ENCODE data around the gene GPR150.
"Not testable (repeated sequence)": the region's sequence is repeated elsewhere in the genome, so short reads cannot be mapped to it uniquely, and the experiment has no call there.

GPR150 gene

DNA sequence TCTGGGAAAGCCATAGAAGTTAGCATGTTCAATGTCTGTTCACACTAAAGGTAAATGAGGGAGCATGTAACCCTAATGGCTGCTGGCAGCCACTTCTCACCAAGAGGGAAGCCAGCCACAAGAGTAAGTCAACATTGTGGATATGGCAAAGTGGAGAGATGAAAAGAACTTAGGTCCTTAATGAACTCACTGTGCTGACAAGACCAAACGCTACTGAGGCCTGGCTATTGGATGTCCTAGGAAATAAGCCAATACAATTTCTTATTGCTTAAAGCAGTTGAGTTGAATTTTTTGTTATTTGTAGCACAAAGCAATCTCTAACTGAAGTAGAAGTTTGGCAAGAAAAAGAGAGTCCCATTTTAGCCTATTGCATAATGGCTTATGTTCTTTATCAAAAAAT, 6.8 kb downstream of the GPR150 start:
- no peak for DNase-seq

DNA sequence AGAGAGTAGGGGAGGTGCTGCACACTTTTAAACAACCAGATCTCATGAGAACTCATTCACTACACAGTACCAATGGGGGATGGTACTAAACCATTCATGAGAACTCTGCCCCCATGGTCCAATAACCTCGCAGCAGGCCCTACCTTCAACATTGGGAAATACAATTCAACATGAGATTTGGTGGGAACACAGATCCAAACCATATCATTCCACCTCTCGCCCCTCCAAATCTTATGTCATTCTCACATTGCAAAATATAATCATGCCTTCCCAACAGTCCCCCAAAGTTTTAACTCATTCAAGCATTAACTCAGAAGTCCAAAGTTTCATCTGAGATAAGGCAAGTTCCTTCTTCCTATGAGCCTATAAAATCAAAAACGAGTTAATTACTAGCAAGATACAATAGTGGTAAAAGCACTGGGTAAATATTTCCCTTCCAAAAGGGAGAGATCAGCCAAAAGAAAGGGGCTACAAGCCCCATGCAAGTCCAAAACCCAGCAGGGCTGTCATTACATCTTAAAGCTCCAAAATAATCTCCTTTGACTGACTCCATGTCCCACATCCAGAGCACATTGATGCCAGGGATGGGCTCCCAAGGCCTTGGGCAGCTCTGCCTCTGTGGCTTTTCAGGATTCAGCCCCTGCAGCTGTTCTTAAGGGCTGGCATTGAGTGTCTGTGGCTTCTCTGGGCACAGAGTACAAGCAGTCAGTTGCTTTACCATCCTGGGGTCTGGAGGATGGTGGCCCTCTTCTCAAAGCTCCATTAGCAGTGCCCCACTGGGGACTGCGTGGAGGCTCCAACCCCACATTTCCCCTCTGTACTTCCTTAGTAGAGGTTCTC, 8.3 kb downstream of the GPR150 start:
- DNase-seq: no peak

GRCh38 chr5:95628933-95629332, 9.0 kb downstream of the GPR150 start:
- no peak for DNase-seq

- DNase-seq: no peak
Measured at GRCh38 chr5:95630394-95630917, 10.6 kb downstream of the GPR150 start.

- no peak for DNase-seq
Measured at GRCh38 chr5:95631255-95631958, 11.5 kb downstream of the GPR150 start.

DNA sequence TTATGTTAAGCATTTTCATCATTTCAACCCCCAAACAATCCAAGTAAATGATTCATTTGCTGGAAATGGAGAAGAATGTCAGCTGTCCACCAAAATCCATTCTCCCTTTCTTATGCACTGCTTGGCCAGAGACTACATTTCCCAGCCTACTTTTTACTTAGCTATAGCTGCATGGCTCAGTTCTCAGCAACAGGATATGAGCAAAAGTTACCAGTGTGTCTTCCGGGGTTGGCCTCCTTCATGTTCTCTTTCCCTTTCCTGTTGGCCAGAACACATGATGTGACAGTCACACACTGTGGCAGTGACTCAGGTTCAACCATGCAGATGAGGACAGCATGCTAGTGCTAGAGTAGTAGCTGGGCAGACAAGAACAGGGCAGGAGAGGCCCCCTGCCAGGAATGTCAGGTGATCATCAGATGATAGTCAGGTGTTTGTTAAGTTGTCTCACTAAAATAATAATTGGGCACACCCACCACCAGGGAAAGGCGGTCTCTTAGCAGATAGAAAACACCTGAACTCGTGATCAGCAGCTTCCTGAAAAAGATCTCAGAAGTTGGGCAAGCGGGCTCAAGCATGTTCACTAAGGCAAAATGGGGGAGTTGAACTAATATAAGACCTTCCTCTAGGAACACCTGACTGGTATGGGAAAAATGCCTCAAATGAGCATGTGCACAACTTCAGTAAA, 12.2 kb downstream of the GPR150 start:
- peak; percentile 58 for DNase-seq

DNA sequence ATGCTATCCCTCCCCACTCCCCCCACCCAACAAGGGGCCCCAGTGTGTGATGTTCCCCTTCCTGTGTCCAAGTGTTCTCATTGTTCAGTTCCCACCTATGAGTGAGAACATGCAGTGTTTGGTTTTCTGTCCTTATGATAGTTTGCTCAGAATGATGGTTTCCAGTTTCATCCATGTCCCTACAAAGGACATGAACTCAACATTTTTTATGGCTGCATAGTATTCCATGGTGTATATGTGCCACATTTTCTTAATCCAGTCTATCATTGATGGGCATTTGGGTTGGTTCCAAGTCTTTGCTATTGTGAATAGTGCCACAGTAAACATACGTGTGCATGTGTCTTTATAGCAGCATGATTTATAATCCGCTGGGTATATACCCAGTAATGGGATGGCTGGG, 13.1 kb downstream of the GPR150 start:
- not testable (repeated sequence) for DNase-seq

DNA sequence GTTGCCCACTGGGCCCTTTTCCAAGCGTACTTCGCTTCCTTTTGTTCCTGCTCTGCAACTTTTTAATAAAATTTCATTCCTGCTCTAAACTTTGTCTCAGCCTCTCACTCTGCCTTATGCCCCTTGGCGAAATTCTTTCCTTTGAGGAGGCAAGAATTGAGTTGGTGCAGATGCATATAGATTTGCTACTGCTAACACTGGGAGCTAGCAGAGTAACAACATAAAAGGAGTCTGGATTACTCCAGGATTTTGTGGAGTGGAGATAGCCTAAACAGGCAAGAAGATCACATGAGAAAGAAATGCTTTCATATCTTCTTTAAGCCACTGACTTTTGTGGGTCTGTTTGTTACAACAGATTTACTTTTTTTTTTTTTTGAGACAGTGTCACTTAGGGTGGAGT, 13.8 kb downstream of the GPR150 start:
- DNase-seq: no peak

DNA sequence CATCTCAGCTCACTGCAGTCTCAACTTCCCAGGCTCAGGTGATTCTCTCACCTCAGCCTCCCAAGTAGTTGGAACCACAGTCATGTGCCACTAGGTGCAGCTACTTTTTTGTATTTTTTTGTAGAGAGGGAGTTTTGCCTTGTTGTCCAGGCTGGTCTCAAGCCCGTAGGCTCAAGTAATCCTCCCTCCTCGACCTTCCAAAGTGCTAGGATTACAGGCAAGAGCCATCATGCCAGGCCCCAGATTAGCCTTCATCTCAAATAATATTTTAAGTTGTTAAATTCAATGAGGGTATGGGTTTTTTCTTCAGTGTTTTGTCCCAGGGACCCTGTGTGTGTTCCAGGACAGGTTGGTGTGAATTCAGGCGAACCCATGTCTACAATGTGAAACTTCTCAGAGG, 14.2 kb downstream of the GPR150 start:
- DNase-seq: no peak

DNA sequence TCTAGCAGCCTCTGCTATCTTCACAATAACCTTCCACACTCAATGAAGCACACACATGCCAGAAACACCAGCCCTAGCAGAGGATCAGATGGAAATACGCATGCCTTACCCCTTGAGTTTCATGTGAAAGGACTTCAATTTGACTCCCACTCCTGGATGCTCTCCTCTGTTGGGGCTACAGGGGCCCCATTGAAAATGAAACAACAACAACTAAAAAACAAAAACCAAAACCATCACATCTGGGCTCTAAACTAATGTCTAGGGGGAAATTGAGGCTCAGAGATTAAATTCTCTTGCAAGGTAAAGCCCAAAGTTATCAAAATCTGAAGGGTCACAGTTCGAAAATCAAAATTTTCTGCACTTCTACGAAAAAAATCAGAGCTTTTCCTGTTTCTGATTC, 18.7 kb downstream of the GPR150 start:
- DNase-seq: no peak

GRCh38 chr5:95641741-95642220, 21.9 kb downstream of the GPR150 start:
- no peak for DNase-seq

- no peak for DNase-seq
Measured at GRCh38 chr5:95643152-95643551, 23.3 kb downstream of the GPR150 start.

DNA sequence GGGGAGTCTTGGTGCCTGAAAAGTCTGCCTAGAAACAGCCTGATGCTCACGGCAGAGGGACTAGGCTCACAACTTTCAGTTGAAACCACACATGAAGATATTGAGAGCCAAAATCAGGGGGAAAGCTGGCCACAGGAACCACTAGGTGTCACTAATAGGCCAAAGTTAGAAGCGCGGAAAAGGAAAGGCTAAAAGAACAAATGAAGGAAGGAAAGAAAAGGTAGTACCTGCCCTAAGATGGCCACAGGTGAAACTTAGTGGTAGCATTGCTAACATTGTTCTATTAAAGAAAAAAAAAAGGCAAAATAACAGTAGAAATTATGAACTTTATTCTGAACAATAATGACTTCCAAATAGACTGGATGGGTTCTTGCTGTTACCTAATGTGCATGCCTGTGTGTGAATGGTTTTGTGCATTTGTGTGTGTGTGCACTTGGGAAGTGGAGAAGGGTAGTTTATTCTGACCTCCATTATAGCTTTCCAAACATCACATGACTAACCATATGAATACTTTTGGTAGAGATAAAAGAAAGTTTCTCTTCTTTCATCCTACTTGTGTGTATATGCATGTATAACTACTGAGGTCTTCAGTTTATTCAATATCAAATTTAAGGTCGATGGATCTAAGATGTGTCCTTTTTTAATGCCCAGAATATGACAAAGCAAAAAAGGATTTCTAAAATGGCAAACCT, 24.6 kb downstream of the GPR150 start:
- no peak for DNase-seq

DNA sequence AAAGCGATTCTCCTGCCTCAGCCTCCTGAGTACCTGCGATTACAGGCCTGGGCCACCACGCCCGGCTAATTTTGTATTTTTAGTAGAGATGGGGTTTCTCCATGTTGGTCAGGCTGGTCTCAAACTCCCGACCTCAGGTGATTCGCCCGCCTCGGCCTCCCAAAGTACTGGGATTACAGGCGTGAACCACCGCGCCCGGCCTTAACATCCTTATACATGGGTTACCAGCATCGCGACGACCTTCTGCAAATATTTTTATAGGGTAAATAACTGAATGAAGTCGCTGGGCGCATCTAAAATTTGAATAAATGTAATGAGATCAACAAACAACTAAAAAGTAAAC, 26.3 kb downstream of the GPR150 start:
- DNase-seq: not testable (repeated sequence)

DNA sequence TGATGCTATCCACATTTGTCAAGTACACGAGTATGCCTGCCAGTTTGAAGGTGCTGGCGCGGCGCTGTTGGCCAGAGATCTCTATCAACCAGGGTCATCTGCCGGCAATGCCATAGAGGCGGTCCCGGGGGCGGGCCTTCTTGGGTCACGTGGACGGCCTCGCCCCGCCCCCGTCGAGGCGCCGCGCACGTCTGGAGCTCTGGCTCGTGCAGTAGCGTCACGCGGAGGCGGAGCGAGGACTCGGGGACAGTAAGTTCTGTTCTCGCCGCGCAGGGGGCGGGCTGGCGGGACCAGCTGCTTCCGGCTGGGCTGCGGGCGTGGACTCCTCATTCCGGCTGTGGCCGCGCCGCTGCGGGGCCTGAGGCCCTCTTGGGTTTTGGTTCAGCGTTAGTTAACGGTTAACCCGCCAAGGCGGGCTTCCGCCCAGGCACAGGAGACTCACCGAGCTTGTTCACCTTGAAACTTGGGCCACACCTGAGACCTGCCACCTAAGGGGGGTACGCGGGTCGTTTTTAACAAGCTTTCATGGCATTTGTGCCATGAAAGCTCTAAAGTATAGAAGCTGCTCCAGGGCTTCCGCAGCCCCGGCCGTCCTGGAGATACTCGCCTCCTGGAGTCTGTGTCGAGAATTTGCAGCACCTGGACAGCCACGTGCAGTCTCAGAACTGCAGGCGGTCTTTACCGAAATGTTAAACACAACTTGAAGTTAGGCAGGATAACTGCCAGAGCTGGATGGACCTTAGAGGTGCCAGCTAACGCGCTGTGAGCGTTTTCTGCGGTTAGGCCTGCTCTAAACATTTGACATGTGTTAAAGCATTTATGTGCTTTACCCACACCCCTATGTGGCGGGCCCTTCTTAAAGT, 26.9 kb downstream of the GPR150 start, which contains the start of gene RFESD:
TSS of gene RFESD (plus strand) at position 209 of the 863 bp plus-strand sequence. CDS start 5,495 bp downstream, outside the sequence.
- DNase-seq: peak; percentile 92

DNA sequence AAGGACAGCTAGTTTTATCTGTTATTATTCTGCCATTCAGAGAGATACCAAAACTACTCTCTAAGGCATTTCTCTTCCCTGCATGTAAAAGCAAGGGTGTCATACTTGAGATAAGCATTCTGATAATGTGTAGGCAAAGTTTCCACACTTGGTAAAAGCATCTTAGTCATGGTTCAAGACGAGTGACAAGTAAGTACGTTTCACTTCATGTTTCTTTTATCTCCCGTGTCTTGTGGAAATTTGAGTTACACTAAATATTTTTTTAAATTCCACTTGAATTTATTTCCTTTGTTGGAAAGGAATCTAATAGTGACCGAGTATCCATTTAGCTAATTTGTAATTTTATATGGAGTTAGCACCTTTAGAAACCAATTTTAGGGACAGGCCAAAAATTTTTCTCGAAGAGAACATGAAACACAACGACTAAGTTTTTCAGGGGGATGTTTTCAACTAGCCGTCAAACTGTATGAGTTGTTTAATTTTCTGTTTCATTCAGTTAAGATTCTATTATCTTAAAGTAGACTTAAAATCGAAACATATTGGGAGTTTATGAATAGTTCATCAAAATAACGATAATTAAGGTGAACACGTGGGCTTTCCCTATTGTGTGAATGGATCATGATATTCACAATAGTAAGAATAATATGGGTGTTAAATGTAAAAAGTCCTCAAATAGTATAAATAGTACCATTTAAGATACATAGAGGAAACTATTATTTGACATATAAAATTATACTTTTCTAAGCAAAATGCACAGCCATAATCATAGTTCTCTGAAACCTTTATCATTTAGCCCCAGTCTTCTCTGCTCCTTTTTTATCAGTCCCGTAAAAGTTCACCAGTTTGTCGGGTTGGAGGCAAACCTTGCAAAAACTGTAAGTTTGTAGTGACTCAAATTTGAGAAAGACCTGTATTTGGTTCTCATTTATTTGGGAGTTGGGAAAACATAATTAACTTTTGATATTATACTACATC, 28.3 kb downstream of the GPR150 start:
- DNase-seq: no peak

- no peak for DNase-seq
Measured at GRCh38 chr5:95649274-95649673, 29.4 kb downstream of the GPR150 start.

DNA sequence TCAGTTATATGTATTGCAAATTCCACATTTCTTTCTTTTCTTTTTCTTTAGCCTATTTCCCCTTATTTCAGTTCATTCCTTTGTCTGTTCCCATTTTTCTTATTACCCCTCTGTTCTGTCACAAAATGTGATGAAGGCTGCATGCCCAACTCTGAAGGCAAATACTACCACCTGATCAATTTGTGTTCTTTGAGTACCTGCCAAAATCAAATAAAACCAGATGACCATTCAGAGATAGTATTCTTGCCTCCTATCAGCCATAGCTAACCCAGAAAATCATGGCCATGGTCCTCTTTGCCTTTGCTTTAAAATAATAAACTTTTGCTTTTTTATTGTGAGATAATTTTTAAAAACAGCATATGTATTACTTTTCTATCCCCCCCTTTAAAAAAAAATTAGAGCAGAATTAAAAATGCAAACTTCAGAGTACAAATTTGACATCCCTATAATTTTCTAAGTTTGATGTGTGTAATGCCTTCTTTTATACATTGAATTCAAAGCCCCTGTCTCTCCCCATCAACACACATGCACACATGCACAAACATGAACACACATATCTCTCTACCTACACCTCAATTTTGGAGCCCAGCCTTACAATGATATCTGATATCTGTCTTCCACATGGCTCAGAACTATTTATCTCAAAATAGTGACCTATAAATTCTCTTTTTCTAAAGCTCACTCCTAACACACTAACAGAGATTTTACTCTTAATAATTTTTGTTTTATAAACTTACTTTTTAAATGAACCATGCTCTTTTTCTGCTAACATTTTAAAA, 30.1 kb downstream of the GPR150 start:
- DNase-seq: no peak

DNA sequence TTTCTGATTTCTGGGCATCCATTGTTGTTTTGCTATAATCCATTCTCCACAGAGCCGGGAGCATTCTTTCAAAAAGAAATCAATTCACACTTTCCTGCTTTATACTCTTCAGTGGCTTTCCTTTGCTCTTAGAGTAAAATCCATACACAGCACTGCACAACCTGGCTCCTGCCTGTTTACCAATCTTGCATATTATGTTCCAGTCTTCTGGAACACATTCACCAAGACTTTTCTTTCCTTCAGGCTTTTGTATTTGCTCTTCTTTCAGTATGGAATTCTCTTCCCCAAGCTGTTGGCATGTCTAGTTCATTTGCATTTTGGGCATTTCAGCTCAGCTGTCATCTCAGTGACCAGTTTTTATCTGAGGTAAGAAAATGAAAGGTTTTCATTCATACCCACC, 33.0 kb downstream of the GPR150 start:
- DNase-seq: no peak

DNA sequence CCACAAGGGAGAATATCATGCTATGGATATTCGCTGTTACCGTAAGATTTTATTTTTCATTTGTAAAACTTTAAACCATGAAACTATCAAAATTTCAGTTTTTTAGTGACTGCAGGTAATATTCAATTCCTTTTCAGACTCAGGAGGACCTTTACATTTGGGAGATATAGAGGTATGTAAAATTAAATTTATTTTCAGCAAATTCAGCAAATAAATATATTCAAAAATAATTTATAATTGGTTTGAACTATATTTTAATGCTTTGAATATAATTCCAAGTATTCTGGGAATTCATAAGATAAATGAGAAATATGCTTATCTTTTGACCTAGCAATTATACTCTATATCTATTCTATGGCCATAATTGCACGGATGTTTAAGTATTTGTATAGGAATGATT, 34.3 kb downstream of the GPR150 start:
- DNase-seq: no peak
